Measurements from ENCODE around the gene IGSF23.
A peak's percentile ranks its signal among the peaks of the same experiment; 100 is the strongest.

Gene IGSF23

GRCh38 chr19:44653977-44654774 lies 40.8 kb downstream of the IGSF23 start:
- peak; percentile 50 for TF ChIP-seq CTCF (IDR thresholded peaks at IDR 0.05; ENCODE audit: low read length, missing control alignments)
- no peak overlapping the region for H3K4me3 ChIP-seq (replicated peaks; ENCODE audit: low read depth, low read length)
- DNase-seq (ENCODE audit: low read depth), result peak; percentile 58

- H3K4me3 ChIP-seq (replicated peaks; ENCODE audit: low read depth, low read length), result no peak overlapping the region
- DNase-seq (ENCODE audit: low read depth), result peak; percentile 79
- TF ChIP-seq CTCF (IDR thresholded peaks at IDR 0.05; ENCODE audit: low read length, missing control alignments), result peak; percentile 87
Measured at GRCh38 chr19:44657211-44657921, 44.0 kb downstream of the IGSF23 start.

GRCh38 chr19:44658069-44658733 lies 44.8 kb downstream of the IGSF23 start:
- H3K4me3 ChIP-seq (replicated peaks; ENCODE audit: low read depth, low read length), result no peak overlapping the region
- no peak for DNase-seq (ENCODE audit: low read depth)
- TF ChIP-seq CTCF (IDR thresholded peaks at IDR 0.05; ENCODE audit: low read length, missing control alignments), result no peak

GRCh38 chr19:44660081-44660480 lies 46.7 kb downstream of the IGSF23 start:
- no peak for DNase-seq (ENCODE audit: low read depth)
- no peak overlapping the region for H3K4me3 ChIP-seq (replicated peaks; ENCODE audit: low read depth, low read length)
- no peak for TF ChIP-seq CTCF (IDR thresholded peaks at IDR 0.05; ENCODE audit: low read length, missing control alignments)

GRCh38 chr19:44661205-44661604 lies 47.8 kb downstream of the IGSF23 start:
- TF ChIP-seq CTCF (IDR thresholded peaks at IDR 0.05; ENCODE audit: low read length, missing control alignments), result no peak
- DNase-seq (ENCODE audit: low read depth), result no peak

GRCh38 chr19:44661904-44662303 lies 48.5 kb downstream of the IGSF23 start:
- H3K4me3 ChIP-seq (replicated peaks; ENCODE audit: low read depth, low read length), result no peak overlapping the region
- TF ChIP-seq CTCF (IDR thresholded peaks at IDR 0.05; ENCODE audit: low read length, missing control alignments), result no peak
- DNase-seq (ENCODE audit: low read depth), result no peak

More at GRCh38 chr19:44661205-44661604, 47.8 kb downstream of the IGSF23 start:
- H3K4me3 ChIP-seq (replicated peaks; ENCODE audit: low read depth, low read length), result no peak overlapping the region

Measured in fibroblast of pulmonary artery (primary cell).